ENCODE data around the gene MCU.
"Not testable (repeated sequence)": the region's sequence is repeated elsewhere in the genome, so short reads cannot be mapped to it uniquely, and the experiment has no call there.

Gene MCU

DNA sequence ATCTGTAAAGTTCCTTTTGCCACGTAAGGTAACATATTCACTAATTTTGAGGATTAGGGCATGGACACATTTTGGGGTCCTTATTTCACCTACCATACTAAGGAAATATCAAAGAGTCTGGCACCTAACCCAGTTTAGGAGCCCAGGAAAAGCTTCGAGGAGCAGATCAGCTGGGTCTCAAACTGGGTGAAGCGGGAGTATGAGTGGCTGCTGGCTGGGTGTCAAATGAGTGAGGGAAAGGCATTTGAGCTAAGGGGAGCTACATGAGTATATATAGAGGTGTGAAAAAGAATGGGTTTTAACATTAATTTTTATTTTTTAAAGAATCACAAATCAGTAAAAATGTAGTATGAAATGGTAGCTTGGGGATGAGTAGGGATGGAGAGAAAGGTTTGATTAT is 71.3 kb downstream of the MCU start:
- no peak for DNase-seq

DNA sequence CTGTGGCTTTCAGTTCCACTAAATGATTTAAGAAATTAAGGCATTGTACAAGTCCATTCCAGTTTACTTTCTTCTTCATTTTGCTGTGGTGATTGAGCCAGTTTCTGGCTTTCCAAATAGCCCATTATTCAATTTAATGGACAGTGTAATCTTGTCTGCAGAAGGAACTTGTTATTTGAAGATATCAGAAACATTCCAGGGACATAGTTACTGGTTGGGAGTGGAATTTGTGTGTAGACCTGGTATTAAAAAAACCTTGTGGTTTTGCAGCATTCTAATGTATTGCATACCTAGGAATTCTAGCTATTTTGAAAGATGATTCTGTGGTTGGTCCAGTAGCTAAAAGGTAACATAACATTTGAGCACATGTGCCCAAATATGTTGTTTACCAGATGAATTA is 72.2 kb downstream of the MCU start:
- no peak for DNase-seq

DNA sequence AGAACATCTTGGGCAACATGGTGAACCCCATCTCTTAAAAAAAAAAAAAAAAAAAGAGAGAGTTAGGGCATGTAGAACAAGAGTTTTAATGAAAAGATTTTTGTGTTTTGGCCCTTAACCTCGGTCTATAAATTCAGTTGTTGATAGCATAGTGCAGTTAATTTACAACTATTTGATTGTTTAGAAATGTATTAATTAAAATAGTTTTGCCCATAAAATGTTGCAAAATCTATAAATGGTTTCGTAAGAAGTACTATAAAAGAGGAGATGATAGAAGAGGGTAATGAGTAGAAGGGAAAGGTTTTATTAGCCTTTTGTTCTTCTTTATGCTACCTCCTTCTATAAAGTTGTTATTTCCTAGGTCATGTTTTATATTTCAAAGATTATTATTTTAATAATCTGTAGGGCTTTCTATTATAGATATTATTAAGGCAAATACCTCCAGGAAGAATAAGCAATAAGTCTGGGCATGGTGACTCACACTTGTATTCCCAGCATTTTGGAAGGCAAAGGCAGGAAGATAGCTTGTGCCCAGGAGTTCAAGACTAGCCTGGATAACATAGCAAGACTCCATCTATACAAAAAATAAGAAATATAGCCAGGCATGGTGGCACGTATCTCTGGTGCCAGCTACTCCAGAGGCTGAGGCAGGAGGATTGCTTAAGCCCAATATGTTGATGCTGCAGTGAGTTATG is 73.3 kb downstream of the MCU start:
- no peak for DNase-seq

DNA sequence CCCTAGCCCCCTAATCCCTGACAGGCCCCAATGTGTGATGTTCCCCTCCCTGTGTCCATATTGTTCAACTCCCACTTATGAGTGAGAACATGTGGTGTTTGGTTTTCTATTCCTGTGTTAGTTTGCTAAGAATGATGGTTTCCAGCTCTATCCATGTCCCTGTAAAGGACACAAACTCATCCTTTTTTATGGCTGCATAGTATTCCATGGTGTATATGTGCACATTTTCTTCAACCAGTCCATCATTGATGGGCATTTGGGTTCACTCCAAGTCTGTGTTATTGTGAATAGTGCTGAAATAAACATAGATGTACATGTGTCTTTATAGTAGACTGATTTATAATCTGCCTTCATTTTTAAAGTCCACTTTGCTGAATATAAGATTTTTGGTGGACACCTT is 79.3 kb downstream of the MCU start:
- DNase-seq: not testable (repeated sequence)

DNA sequence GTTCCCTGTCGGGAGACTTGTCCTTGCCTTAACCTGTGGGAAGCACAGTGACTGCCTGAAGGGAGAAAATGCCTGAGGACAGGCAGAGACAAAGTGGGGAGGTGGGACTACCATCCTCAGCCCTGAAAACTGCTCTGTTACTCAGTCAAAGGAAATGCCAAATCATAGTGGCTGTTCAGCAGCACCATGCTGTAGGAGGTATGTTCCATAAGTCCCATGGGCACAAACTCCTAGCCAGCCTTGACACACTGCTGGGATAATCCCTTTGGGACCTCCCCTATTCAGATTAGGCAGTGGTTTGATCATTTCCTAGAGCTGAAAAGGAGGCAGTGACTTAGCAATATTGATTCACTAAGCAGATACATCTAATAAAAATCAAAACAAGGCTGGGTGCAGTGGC is 80.1 kb downstream of the MCU start:
- peak; percentile 13 for DNase-seq

DNA sequence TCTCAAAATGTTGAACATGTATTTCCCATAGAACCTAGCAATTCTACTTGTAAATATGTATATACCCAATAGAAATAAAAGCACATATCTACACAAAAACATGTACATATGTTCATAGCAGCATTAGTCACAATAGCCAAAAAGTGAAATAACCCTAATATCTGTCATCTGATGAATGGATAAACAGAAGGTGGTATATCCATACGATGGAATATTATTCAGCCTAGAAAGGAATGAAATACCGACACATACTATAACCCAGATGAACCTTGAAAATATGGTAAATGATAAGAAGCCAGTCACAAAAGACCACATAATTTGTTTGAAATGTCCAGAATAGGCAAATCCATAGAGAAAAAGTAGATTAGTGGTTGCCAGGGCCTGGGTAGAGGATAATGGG is 87.9 kb downstream of the MCU start:
- no peak for DNase-seq

DNA sequence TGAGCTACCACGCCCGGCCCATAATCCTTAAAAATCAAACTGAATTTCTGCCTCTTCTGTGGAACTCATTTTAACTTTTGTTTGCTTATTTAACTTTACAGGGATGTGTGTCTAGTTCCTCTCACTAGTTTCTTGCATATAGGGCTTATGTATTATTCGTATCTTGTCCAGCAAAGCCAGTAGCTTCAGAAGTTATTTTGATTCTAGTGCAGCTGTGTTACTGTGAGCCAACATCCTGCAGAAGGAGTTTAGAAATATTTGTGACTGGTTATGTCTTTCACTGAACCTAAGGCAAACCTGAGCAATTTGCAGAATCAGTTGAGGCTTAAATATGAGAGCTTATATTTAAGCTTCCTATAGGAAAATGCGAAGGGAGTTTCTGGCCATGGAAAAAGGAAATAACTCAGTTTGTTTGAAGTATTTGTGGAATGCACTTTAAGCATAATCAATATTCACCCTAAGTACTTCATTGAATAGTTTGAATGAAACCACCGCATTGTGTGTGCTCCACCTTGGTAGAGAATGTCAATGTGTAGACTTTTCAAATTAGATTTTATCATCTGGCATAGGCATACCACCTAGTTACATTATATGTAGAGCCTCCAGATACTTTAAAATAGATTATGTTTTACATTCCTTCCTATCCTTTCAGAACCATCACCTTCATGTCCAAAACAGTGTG is 90.8 kb downstream of the MCU start:
- no peak for DNase-seq

DNA sequence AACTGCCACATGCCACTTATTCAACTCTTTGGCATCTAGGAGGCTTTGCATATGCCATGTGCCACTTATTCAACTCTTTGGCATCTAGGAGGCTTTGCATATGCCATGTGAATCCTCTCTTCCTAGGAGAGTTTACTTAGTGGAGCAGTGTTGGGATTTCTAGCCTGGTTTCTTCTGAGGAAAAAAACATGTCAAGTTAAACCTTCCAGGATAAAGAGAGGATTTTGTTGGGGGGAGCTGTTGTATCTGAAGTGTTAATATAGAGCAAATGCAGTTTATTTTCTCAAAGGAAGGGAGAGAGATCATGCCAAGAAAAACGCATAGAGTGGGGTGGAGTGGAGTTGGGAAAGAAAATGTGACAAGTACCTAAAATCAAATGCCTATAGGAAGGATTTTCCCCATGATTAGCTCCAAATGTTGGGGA is 91.5 kb downstream of the MCU start:
- DNase-seq: no peak

DNA sequence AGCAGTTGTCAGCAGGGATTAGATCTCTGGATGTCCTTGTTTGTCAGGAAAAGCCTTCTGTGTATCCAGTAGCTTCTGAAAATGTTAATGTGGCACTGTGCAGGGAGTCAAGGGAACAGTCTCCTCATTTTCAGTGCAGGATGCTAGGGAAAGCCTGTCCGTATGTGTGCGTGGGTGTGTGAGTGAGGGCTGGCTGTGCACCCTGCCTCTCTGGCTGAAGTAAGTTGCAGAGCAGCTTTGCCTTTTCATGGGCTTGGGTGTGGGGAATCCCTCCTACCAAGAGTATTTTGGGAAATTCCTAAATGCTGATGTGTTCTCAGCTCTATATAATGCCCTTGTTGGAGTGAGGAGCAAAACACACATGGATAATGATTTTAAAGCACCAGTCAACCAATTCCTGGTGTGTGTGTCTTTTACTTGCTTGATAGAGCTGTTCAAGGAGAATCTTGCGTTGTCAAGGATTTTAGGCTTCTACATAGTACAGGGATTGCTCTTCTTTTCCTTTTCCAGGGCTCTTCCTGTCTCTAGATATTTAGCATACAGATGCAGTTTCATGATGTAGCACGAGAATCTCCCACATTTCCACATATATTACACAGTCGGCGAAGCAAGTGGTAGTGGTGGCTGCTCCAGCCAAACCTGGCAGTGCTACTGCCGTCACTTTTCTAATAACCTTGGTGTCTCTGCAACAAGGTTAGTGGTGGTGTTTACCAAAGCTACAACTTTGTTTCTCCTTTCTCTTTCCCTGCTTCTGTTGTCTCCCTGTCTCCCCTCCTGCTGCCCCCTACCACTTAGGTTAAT is 92.8 kb downstream of the MCU start:
- DNase-seq: no peak

DNA sequence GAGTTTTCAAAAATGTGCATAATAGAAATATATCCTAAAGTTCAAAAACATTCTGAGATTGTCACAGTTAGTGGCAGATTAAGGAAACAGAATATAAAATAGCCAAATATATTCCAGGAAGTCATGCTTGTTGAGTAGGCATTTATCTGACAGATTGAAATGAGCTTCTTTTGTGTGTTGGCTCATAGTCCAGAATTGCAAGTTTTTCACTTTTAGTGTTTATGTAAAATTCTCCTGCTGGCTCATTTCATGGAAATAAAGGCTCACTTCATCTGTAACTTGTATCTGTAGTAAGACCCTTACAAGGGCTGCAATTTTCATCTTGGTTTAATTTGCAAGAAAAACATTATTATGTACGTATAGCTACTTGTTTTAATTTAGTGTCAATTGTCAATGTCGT is 93.5 kb downstream of the MCU start:
- DNase-seq: no peak

DNA sequence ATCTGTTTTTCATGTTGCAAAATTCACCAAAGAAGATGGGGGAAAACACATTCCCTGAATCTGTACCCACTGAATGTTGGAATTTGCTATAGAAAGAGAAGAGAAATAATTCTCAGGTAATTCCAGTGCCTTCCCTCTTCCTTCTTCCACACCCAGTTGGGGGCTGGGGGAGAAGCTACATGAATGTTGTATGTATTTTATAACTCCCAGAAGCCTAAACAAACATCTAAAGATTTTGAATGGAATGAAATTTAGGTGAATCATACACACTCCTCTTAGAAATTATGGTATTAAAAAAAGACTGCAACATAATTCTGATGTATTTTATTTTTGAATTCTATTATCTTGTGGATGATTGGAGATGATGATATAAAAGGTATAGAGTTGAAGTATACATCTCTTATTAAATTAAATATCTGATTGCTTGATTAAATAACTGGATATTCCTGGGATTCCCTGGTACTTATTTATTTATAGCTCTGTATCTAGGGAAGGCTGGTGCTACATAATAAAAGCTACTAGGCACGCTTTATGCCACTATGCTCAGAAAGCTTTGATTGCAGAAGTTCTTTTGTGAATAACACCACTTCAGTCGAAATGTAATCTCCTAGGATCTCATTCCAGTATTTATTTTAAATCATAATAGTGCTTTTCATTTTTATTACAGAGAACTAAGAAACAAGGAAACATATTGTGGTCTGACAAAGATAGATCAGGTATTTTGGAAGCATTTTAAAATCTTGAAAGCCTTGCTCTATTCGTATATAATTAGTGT is 98.5 kb downstream of the MCU start:
- no peak for DNase-seq

DNA sequence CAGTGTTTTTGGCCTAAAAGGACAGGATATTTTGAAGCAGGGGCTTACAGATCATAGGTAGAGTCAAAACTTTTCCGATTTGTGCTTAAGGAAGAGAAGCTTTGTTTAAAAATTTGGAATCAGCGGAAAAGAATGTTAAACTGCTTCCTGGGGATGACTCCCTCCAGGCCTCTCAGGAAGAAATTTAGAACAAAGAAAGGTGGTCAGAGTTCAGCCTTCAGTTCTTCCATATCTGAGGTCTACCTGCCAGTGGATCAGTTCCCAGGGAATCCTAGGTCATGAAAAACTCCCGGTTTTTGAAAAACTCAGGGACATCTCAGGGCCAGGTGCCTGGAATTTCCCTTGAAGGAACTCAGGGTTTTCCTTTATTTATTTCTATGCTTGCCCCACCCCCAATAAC is 100.3 kb downstream of the MCU start:
- no peak for DNase-seq

DNA sequence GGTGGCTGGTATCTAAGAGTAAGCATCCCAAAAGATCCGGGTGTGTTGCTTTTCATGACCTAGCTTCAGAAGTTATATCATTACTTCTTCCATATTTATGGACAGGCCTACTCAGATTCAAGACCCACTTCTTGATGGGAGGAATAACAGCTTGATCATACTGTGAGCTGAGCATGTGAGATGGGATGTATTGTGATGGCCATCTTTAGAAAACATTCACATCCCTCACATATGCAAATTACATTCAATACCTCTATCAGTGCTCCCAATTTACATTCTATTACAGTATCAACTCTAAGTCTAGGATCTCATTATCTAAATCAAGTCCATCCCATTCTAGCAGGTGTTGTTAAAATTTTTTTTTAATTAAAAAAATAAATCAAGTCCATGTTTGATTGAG is 101.8 kb downstream of the MCU start:
- no peak for DNase-seq

DNA sequence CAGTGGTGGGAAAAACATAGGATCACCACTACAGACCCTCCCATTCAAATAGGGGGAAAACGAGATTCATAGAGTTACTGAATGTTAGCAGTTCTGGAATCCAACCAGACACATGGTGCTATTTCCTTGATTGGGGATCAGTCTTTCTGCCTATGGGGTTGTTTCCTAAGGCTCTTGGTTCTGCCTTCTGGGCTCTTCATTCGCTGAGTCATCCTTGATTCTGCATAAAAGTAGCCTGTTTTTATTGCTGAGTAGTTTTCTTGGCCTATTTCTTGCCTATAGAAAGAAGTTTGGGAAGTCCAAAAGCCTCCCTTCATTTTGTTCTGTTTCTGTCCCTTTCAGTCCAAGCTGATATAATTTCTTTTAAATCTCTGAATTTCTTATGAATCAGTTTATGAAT is 102.3 kb downstream of the MCU start:
- DNase-seq: no peak

DNA sequence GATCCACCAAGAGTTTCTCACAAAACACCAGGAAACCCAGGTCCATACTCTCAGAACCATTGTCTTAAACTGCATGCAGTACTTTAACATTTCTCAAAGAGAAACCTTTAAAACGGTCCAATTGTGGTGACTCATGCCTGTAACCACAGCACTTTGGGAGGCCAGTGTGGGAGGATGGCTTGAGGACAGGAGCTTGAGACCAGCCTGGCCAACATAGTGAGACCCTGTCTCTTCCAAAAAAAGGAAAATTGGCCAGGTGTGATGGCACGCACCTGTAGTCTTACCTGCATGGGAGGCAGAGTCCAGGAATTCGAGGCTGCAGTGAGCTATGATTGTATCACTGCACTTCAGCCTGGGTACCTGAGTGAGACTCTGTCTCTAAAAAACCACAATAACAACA is 104.1 kb downstream of the MCU start:
- no peak for DNase-seq

DNA sequence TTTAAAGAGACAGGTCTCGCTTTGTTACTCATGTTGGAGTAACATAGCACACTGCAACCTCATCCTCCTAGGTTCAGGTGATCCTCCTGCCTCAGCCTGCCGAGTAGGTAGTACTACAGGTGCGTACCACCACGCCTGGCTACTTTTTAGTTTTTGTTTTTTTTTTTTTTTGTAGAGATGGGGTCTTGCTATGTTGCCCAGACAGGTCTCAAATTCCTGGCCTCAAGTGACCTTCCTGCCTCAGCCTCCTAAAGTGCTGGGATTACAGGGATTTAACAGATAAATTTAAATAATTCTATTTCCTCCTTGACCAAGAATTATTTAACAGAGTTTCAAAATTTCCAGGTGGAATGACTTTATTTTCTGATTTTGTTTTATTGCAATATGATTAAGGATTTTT is 104.6 kb downstream of the MCU start:
- DNase-seq: no peak

DNA sequence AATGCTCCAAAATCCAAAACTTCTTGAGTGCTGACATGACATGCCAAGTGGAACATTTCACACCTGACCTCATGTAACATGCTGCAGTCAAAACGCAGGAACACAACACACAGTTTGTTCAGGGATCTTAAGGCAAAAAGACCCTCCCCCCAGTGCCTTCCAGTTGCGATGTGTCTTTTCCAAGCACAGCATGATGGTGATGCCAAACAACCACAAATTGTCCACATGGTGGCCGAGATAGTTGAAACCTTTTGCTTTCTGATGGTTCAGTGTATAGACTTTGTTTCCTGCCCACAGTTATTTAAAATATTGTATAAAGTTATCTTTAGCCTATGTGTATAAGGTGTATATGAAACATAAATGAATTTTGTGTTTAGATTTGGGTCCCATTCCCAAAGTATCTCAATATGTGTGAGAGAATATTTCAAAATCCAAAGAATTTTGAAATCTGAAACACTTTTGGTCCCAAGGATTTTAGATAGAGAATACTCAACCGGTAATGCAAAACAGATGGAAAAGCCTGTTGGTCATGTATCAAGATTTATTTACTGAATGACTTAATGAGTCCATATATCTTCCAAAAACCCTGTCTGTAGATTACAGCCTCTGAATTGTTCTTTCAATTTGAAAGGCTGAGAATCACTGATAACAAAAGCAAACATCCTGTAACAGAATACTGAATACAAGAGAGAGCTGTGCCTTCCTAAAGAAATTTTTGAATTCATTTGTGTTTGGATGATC is 108.2 kb downstream of the MCU start:
- DNase-seq: no peak

DNA sequence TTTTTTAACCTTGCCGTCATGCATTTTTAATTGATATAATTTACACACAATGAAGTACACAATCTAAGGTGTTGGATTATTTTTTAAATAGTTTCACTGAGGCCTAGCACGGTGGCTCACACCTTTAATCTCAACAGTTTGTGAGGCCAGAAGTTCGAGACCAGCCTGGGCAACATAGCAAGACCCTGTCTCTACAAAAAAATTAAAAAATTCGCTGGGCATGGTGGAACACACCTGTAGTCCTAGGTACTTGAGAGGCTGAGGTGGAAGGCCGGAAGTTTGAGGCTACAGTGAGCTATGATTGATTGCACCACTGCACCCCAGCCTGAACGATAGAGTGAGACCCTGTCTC is 108.8 kb downstream of the MCU start:
- DNase-seq: no peak

DNA sequence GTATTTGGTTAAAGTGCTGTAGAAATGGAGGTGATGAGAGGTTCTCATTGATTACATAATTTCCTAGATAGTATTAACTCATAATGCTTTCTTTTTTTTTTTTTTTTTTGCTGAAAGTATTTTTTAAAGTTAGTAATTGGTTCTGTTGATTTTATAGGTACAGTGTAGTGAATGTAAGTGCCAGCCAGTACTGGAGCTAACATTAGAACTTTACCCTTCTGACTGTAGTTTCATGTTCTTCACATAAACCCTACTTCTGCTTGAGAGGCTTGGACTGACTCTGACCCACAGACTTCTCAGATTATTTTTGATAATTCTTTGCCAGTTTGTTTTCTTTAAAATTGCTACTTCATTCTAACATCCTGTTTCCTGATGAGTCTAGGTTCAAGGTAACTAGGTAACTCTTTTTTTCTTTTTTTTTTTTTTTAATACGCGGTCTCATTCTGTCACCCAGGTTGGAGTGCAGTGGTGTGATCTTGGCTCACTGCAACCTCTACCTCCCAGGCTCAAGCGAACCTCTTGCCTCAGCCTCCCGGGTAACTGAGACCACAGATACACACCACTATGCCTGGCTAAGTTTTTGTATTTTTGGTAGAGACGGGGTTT is 109.4 kb downstream of the MCU start:
- no peak for DNase-seq

DNA sequence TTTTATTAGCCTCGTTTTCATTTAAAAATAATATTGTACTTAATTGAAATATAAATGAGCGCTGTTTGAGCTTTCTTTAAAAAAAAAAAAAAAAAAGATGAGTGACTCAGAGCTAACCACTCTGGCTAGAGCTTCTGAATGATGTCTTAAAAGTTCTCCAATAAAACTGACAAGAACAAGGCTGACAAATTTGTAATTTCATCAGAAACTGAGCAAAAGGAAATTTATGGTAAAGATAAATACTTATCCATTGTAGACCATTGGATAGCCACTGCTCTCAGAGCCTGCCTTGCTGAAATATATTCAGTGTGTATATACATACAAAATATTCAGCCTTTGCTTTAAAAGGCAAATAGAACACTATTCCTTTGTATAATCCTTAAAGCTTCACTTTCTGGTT is 110.4 kb downstream of the MCU start:
- no peak for DNase-seq

DNA sequence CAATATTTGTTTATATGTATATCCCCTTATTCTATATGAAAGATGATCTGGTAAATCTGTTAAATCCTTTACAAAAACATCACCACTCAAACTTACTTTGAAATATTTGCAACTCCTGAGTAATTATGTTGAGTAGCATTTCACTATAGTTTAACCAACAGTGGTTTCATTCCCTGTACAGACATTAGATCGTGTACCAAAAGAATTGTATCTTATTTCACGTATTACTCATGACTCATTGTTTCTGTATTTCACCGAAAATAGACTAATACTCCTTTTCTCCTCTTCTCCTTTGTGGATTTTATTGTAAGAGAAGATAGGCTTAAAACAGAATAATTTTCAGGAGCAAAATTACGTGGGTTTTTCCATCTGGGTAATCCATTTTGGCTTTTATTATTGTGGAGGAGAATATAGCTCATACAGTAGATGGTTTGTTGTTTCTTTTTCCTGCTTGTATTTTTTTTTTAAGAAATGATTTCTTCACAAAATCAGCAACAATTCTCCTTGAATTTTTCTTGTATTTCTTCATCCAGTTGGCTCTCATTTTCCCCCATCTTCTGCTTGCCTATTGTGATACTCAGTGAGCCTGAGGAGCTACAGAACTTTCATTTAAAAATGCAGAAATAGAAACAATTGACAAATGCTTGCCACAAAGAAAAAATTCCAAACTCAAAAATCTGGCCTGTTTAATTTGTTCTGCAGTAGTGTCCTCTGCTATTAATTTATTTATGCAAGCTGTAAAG is 111.0 kb downstream of the MCU start:
- no peak for DNase-seq

DNA sequence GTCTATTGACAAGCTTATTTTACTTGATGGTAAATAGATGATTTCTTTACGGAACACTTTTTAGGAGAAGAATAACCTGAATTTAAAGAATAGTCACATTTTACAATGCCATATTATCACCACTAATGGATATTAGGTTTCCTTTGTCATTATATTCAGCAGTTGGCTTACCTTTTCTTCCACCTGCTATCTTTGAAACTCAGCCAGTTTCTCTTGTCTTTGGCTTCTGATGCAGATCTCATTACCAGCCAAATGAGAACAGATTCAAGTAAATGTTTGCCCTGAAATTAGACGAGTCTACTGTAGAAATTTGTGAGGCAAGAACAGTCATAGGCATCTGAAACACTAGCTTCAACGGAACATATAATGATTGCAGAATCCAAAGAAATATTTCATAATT is 116.1 kb downstream of the MCU start:
- DNase-seq: no peak

Measured in NCI-H82 (cell line).